Neural crest cell (in vitro differentiated cells): Measurements from ENCODE around the gene SSBP2. TPM values are rescaled to one million over a fixed set of nuclear protein-coding genes. Genes with fewer than 3 reads are reported as not detected.

ENCODE experiments used
- DNase-seq: peaks from one replicate; pipeline ENCODE4 v3.0.0; 2021; ENCODE audit warnings: low read depth, mixed read lengths, low spot score
- H3K27ac Mint-ChIP-seq: one replicate; pipeline ENCODE4 v1.8.0; 2021; ENCODE audit warnings: mild to moderate bottlenecking, mixed read lengths; ENCODE audit not compliant: unreplicated experiment
- H3K27me3 Mint-ChIP-seq: 2 replicates; pipeline ENCODE4 v1.8.0; 2021; ENCODE audit warnings: low read depth, mild to moderate bottlenecking, mixed read lengths
- H3K36me3 Mint-ChIP-seq: 2 replicates; pipeline ENCODE4 v1.8.0; 2021; ENCODE audit warnings: low read depth, mild to moderate bottlenecking, mixed read lengths
- H3K4me1 Mint-ChIP-seq: 2 replicates; pipeline ENCODE4 v1.8.0; 2021; ENCODE audit warnings: mixed read lengths
- H3K4me3 Mint-ChIP-seq: one replicate; pipeline ENCODE4 v1.8.0; 2021; ENCODE audit warnings: mild to moderate bottlenecking, mixed read lengths
- H3K9me3 Mint-ChIP-seq: 2 replicates; pipeline ENCODE4 v1.8.0; 2021; ENCODE audit warnings: mixed read lengths
- total RNA-seq: library from RNA; stranded (reverse); gene quantifications from 2 replicates; pipeline ENCODE4 v1.2.1, GENCODE V29; 2021
- TF ChIP-seq, protein P1 (sequence below): fragments of 200-600 bp; sonication (generic); conservative IDR thresholded peaks from 2 replicates; pipeline ENCODE4 v1.5.0; 2021; ENCODE audit warnings: antibody characterized with exemption, mild to moderate bottlenecking

The SSBP2 gene
- total RNA-seq, 1 donor from 2014 or later = 81.7 TPM

DNA sequence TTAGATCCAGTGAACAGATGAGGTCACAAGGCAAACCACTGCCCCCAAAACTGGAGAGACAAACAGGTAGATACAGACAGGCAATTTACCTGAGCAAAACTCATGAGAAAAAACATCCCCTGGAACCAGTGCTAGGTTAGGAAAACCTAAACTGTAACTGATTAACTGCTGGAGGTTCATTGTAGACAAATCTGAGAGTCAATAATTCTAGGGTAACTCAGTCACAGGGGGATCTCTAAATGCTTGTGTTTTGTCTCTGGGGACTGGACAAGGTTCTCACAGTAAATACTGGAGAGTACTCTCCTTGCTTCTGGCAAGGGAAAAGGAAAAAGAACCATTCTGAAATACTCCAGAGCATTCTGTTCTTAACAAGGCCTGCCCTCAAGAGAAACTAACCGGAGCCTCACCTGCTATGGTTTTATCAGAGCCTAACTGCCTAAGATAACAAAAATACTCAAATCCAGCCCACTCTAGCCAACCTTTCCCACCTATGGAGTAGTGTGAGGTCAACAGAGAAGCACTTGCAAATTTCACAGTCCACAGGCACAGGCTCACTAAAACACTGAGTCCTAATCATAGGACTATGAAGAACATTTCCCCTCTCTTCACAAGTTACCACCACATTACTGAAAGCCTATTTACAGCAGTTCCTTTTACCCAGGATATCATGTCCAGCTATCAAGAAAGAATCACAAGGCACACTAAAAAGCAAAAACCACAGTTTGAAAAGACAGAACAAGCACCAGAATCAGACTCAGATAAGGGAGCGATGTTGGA, 217.1 kb downstream of the SSBP2 start:
- TF ChIP-seq, protein P1, sequence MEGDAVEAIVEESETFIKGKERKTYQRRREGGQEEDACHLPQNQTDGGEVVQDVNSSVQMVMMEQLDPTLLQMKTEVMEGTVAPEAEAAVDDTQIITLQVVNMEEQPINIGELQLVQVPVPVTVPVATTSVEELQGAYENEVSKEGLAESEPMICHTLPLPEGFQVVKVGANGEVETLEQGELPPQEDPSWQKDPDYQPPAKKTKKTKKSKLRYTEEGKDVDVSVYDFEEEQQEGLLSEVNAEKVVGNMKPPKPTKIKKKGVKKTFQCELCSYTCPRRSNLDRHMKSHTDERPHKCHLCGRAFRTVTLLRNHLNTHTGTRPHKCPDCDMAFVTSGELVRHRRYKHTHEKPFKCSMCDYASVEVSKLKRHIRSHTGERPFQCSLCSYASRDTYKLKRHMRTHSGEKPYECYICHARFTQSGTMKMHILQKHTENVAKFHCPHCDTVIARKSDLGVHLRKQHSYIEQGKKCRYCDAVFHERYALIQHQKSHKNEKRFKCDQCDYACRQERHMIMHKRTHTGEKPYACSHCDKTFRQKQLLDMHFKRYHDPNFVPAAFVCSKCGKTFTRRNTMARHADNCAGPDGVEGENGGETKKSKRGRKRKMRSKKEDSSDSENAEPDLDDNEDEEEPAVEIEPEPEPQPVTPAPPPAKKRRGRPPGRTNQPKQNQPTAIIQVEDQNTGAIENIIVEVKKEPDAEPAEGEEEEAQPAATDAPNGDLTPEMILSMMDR = no peak
- no peak overlapping the region for H3K4me3 Mint-ChIP-seq
- peaks cover 16% of the 10 kb centered on the region for H3K36me3 Mint-ChIP-seq
- no peaks in the 10 kb centered on the region for H3K9me3 Mint-ChIP-seq
- no peaks in the 10 kb centered on the region for H3K27me3 Mint-ChIP-seq
- no peaks in the 10 kb centered on the region for H3K4me1 Mint-ChIP-seq
- no peak overlapping the region for H3K27ac Mint-ChIP-seq
- DNase-seq = no peak

DNA sequence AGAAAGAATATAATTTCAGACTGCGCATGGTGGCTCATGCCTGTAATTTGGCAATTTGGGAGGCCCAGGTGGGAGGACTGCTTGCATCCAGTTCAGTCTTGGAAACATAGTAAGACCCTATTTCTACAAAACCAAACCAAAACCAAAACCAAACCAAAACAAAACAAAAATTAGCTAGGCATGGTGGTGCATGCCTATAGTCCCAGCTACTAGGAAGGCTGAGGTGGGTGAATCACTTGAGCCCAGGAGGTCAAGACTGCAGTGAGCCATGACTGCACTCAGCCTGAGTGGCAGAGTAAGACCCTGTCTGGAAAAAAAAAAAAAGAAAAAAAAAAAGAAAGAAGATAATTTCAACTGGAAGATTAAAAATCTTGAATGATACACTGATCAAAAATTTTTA, 220.0 kb downstream of the SSBP2 start:
- H3K4me3 Mint-ChIP-seq = no peak overlapping the region

DNA sequence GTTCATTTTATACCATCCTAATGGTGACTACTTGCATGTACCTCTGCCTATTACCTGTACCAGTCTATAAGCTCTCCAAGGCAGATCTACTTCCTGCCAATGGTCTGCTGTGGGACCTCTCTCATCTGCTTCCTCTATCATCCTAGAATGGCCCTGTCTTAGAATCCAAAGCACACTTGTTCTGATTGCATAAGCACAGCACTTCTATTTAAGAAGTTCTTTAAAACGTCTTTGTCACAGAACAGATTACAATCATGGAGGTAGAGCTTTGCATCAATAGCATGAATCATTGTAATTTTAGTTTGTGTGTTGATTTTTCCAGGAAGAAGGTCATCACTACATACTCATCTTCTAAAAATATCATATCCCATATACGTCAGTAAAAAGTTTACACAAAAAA, 225.2 kb downstream of the SSBP2 start:
- no peaks in the 10 kb centered on the region for H3K27me3 Mint-ChIP-seq
- H3K36me3 Mint-ChIP-seq = no peaks in the 10 kb centered on the region
- H3K27ac Mint-ChIP-seq = no peak overlapping the region
- no peaks in the 10 kb centered on the region for H3K9me3 Mint-ChIP-seq
- no peak overlapping the region for H3K4me3 Mint-ChIP-seq
- TF ChIP-seq, protein P1 = no peak
- DNase-seq = no peak
- peaks cover 24% of the 10 kb centered on the region for H3K4me1 Mint-ChIP-seq

More for the DNA sequence above, 220.0 kb downstream of the SSBP2 start:
- peaks cover 5% of the 10 kb centered on the region for H3K36me3 Mint-ChIP-seq
- TF ChIP-seq, protein P1 = no peak
- no peaks in the 10 kb centered on the region for H3K27me3 Mint-ChIP-seq
- H3K4me1 Mint-ChIP-seq = no peaks in the 10 kb centered on the region
- no peaks in the 10 kb centered on the region for H3K9me3 Mint-ChIP-seq
- H3K27ac Mint-ChIP-seq = no peak overlapping the region
- no peak for DNase-seq

DNA sequence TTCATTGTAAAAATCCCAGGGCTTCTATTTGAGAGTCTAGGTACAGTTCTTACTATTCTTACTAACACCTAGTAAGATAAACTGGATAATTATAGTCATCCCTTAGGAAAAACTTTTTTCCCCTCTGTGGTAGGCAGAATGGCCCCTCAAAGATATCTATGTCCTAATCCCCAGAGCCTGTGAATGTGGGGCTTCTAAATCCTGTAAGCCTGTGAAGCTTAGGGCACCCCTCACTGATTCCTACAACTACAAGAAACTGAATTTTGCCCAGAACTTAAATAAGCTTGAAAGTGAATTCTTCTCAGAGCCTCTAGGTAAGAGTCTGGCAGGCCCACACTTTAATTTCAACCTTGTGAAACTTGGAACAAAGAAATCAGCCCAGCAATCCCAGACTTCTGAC, 226.9 kb downstream of the SSBP2 start:
- DNase-seq = no peak
- TF ChIP-seq, protein P1 = no peak
- Mint-ChIP-seq H3K9me3 (no peaks in the 10 kb centered on the region), H3K4me3 (no peak overlapping the region), H3K27ac (no peak overlapping the region), H3K27me3 (no peaks in the 10 kb centered on the region), H3K4me1 (peaks cover 24% of the 10 kb centered on the region), H3K36me3 (no peaks in the 10 kb centered on the region)

DNA sequence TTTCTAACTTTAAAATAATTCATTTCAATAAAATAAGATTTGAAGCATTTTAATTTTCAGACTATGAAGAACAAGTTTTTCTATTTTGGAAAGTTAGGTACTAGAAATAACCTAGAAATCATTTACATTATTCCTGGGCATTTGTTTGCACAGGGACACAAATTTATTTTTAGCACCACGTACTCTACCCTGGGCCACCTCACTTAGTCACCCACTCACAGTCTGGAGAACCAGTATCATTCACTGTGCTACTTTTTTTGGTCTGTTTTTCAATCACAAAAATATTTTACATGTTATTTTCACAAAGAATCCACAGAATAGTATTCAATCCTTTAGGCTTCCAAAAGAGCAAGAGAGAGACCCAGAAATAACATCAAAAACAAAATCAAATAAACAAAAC, 228.3 kb downstream of the SSBP2 start:
- H3K27ac Mint-ChIP-seq = no peak overlapping the region
- peaks cover 24% of the 10 kb centered on the region for H3K4me1 Mint-ChIP-seq
- TF ChIP-seq, protein P1 = no peak
- H3K36me3 Mint-ChIP-seq = no peaks in the 10 kb centered on the region
- no peaks in the 10 kb centered on the region for H3K9me3 Mint-ChIP-seq
- H3K27me3 Mint-ChIP-seq = no peaks in the 10 kb centered on the region
- H3K4me3 Mint-ChIP-seq = no peak overlapping the region
- no peak for DNase-seq
